ENCODE results near the gene COQ10A. TPM values are rescaled to one million over a fixed set of nuclear protein-coding genes. Genes with fewer than 3 reads are reported as not detected.
A peak's percentile ranks its signal among the peaks of the same experiment; 100 is the strongest.
"Not testable (repeated sequence)": the region's sequence is repeated elsewhere in the genome, so short reads cannot be mapped to it uniquely, and the experiment has no call there.

COQ10A gene
- polyA plus RNA-seq, 6 donors from 2014 or later = 9.5 to 16.6 (median 14.2) TPM

- ATAC-seq (ENCODE audit: low read depth in 2 of 2) (peak in 1 of 2 donors; percentile 5), DNase-seq (no peak)
- Mint-ChIP-seq H3K27me3 (no peaks in the 10 kb centered on the region), H3K9me3 (no peaks in the 10 kb centered on the region), H3K27ac (peak overlapping the region in 5 of 6 donors; percentile 58 to 95 (median 88)), H3K4me3 (peak overlapping the region; percentile 89 to 96 (median 95)), H3K4me1 (peaks cover 16 to 21% (median 16%) of the 10 kb centered on the region in 3 donors), H3K36me3 (no peaks in the 10 kb centered on the region)
Observed at GRCh38 chr12:56267443-56268071, 815 bp downstream of the COQ10A start.

- DNase-seq = no peak
- Mint-ChIP-seq H3K4me3 (peak overlapping the region in 1 of 8 donors; percentile 89), H3K27ac (peak overlapping the region in 4 of 6 donors; percentile 45 to 85 (median 62)), H3K9me3 (no peaks in the 10 kb centered on the region), H3K36me3 (peaks cover 15 to 16% of the 10 kb centered on the region in 2 donors), H3K27me3 (no peaks in the 10 kb centered on the region), H3K4me1 (peaks cover 16 to 21% (median 16%) of the 10 kb centered on the region in 3 donors)
- ATAC-seq (ENCODE audit: low read depth in 2 of 2) = no peak
Observed at GRCh38 chr12:56271031-56271430, 4.3 kb downstream of the COQ10A start.

- H3K4me3 Mint-ChIP-seq; H3K4me1 Mint-ChIP-seq; DNase-seq; H3K27me3 Mint-ChIP-seq; ATAC-seq (ENCODE audit: low read depth in 2 of 2); H3K9me3 Mint-ChIP-seq: not testable (repeated sequence)
- H3K36me3 Mint-ChIP-seq = peaks cover 16 to 18% of the 10 kb centered on the region in 2 donors
- H3K27ac Mint-ChIP-seq = peak overlapping the region in 2 of 6 donors; percentile 12 to 29
Observed at GRCh38 chr12:56272468-56272867, 5.7 kb downstream of the COQ10A start.

- ATAC-seq (ENCODE audit: low read depth in 2 of 2) (no peak), DNase-seq (no peak)
- Mint-ChIP-seq H3K27me3 (no peaks in the 10 kb centered on the region), H3K36me3 (peaks cover 16 to 18% of the 10 kb centered on the region in 2 donors), H3K27ac (no peak overlapping the region), H3K4me3 (no peak overlapping the region), H3K9me3 (no peaks in the 10 kb centered on the region), H3K4me1 (no peaks in the 10 kb centered on the region)
Observed at GRCh38 chr12:56274299-56274698, 7.6 kb downstream of the COQ10A start.

- Mint-ChIP-seq H3K4me1 (peaks cover 0 to 6% (median 2%) of the 10 kb centered on the region in 3 donors), H3K27ac (no peak overlapping the region), H3K36me3 (peaks cover 16 to 26% of the 10 kb centered on the region in 2 donors), H3K4me3 (no peak overlapping the region), H3K27me3 (no peaks in the 10 kb centered on the region), H3K9me3 (no peaks in the 10 kb centered on the region)
- DNase-seq (no peak), ATAC-seq (ENCODE audit: low read depth in 2 of 2) (no peak)
Observed at GRCh38 chr12:56278905-56279304, 12.2 kb downstream of the COQ10A start.

GRCh38 chr12:56280849-56281248 lies 14.1 kb downstream of the COQ10A start:
- no peaks in the 10 kb centered on the region for H3K9me3 Mint-ChIP-seq
- no peak overlapping the region for H3K4me3 Mint-ChIP-seq
- ATAC-seq (ENCODE audit: low read depth in 2 of 2) (no peak), DNase-seq (no peak)
- peaks cover 0 to 6% (median 2%) of the 10 kb centered on the region in 3 donors for H3K4me1 Mint-ChIP-seq
- peaks cover 12 to 18% of the 10 kb centered on the region in 2 donors for H3K36me3 Mint-ChIP-seq
- peak overlapping the region in 3 of 6 donors; percentile 21 to 64 (median 60) for H3K27ac Mint-ChIP-seq
- no peaks in the 10 kb centered on the region for H3K27me3 Mint-ChIP-seq

GRCh38 chr12:56282030-56282429 lies 15.3 kb downstream of the COQ10A start:
- no peak for DNase-seq
- Mint-ChIP-seq H3K27ac (peak overlapping the region in 4 of 6 donors; percentile 16 to 80 (median 64)), H3K4me1 (peaks cover 0 to 12% (median 2%) of the 10 kb centered on the region in 3 donors), H3K9me3 (no peaks in the 10 kb centered on the region), H3K27me3 (no peaks in the 10 kb centered on the region), H3K36me3 (peaks cover 12 to 15% of the 10 kb centered on the region in 2 donors), H3K4me3 (no peak overlapping the region)
- ATAC-seq (ENCODE audit: low read depth in 2 of 2) = no peak

- no peak for ATAC-seq (ENCODE audit: low read depth in 2 of 2)
- no peak for DNase-seq
- Mint-ChIP-seq H3K4me1 (peaks cover 0 to 12% (median 2%) of the 10 kb centered on the region in 3 donors), H3K9me3 (no peaks in the 10 kb centered on the region), H3K27ac (peak overlapping the region in 4 of 6 donors; percentile 16 to 80 (median 56)), H3K36me3 (peaks cover 12 to 15% of the 10 kb centered on the region in 2 donors), H3K27me3 (no peaks in the 10 kb centered on the region), H3K4me3 (no peak overlapping the region)
Observed at GRCh38 chr12:56282579-56282978, 15.8 kb downstream of the COQ10A start.

GRCh38 chr12:56284263-56284662 lies 17.5 kb downstream of the COQ10A start:
- not testable (repeated sequence) for ATAC-seq (ENCODE audit: low read depth in 2 of 2); H3K4me3 Mint-ChIP-seq; H3K9me3 Mint-ChIP-seq; DNase-seq; H3K27ac Mint-ChIP-seq; H3K27me3 Mint-ChIP-seq
- Mint-ChIP-seq H3K36me3 (peaks cover 12 to 15% of the 10 kb centered on the region in 2 donors), H3K4me1 (peaks cover 0 to 15% (median 2%) of the 10 kb centered on the region in 3 donors)

- Mint-ChIP-seq H3K27ac (peak overlapping the region in 4 of 6 donors; percentile 6 to 83 (median 50)), H3K4me1 (peaks cover 1 to 14% (median 3%) of the 10 kb centered on the region in 3 donors), H3K36me3 (peaks cover 8 to 15% of the 10 kb centered on the region in 2 donors), H3K27me3 (no peaks in the 10 kb centered on the region), H3K9me3 (no peaks in the 10 kb centered on the region), H3K4me3 (no peak overlapping the region)
- no peak for DNase-seq
- ATAC-seq (ENCODE audit: low read depth in 2 of 2) = no peak
Observed at GRCh38 chr12:56286044-56286830, 19.5 kb downstream of the COQ10A start.

- peaks cover 8% of the 10 kb centered on the region in 2 donors for H3K36me3 Mint-ChIP-seq
- H3K9me3 Mint-ChIP-seq = no peaks in the 10 kb centered on the region
- no peak overlapping the region for H3K27ac Mint-ChIP-seq
Observed at GRCh38 chr12:56288705-56289387, 22.1 kb downstream of the COQ10A start.

GRCh38 chr12:56293795-56294194 lies 27.1 kb downstream of the COQ10A start:
- peaks cover 33 to 50% (median 35%) of the 10 kb centered on the region in 3 donors for H3K4me1 Mint-ChIP-seq
- H3K4me3 Mint-ChIP-seq = peak overlapping the region in 1 of 8 donors; percentile 25
- no peaks in the 10 kb centered on the region for H3K27me3 Mint-ChIP-seq
- H3K9me3 Mint-ChIP-seq = no peaks in the 10 kb centered on the region
- no peak overlapping the region for H3K27ac Mint-ChIP-seq
- H3K36me3 Mint-ChIP-seq = no peaks in the 10 kb centered on the region
- ATAC-seq (ENCODE audit: low read depth in 2 of 2) = no peak
- DNase-seq = no peak

More at GRCh38 chr12:56288705-56289387, 22.1 kb downstream of the COQ10A start:
- DNase-seq (no peak), ATAC-seq (ENCODE audit: low read depth in 2 of 2) (no peak)
- no peaks in the 10 kb centered on the region for H3K27me3 Mint-ChIP-seq
- H3K4me1 Mint-ChIP-seq = peaks cover 6 to 23% (median 11%) of the 10 kb centered on the region in 3 donors
- no peak overlapping the region for H3K4me3 Mint-ChIP-seq

GRCh38 chr12:56296295-56296694 lies 29.6 kb downstream of the COQ10A start:
- ATAC-seq (ENCODE audit: low read depth in 2 of 2) (no peak), DNase-seq (no peak)
- H3K4me1 Mint-ChIP-seq = peaks cover 50 to 68% (median 55%) of the 10 kb centered on the region in 3 donors
- H3K9me3 Mint-ChIP-seq = no peaks in the 10 kb centered on the region
- peak overlapping the region in 4 of 8 donors; percentile 2 to 78 (median 32) for H3K4me3 Mint-ChIP-seq
- no peaks in the 10 kb centered on the region for H3K27me3 Mint-ChIP-seq
- H3K27ac Mint-ChIP-seq = peak overlapping the region; percentile 23 to 85 (median 63)
- no peaks in the 10 kb centered on the region for H3K36me3 Mint-ChIP-seq
